HEK293 (cell line): ENCODE data around the gene VHLL.

Experiments
- KLF8 ChIP-seq: fragments of 450-650 bp; formaldehyde crosslinking; IDR thresholded peaks from 2 replicates; pipeline ENCODE4 v1.5.1; 2016; ENCODE audit warnings: missing biosample characterization, missing genetic modification characterization
- KLF9 ChIP-seq: fragments of 450-650 bp; formaldehyde crosslinking; IDR thresholded peaks from 2 replicates; pipeline ENCODE4 v1.5.1; 2016; ENCODE audit warnings: missing biosample characterization, missing genetic modification characterization, low read depth
- REST ChIP-seq: fragments of 450-650 bp; formaldehyde crosslinking; IDR thresholded peaks from 2 replicates; pipeline ENCODE4 v1.5.1; 2016; ENCODE audit warnings: missing biosample characterization, missing genetic modification characterization
- ZNF174 ChIP-seq: fragments of 450-650 bp; formaldehyde crosslinking; IDR thresholded peaks from 2 replicates; pipeline ENCODE4 v1.5.0; 2017; ENCODE audit warnings: missing biosample characterization, mild to moderate bottlenecking, missing genetic modification characterization
- ZNF416 ChIP-seq: fragments of 450-650 bp; formaldehyde crosslinking; IDR thresholded peaks from 2 replicates; pipeline ENCODE4 v1.5.1; 2016; ENCODE audit warnings: missing biosample characterization, missing genetic modification characterization
- ZNF549 ChIP-seq: fragments of 450-650 bp; IDR thresholded peaks from 2 replicates; pipeline ENCODE4 v1.5.1; 2018; ENCODE audit warnings: missing biosample characterization, missing genetic modification characterization, mild to moderate bottlenecking, inconsistent platforms, moderate library complexity
- TF ChIP-seq, protein P1 (sequence below): fragments of 450-650 bp; formaldehyde crosslinking; IDR thresholded peaks from 2 replicates; pipeline ENCODE4 v1.5.1; 2016; ENCODE audit warnings: missing biosample characterization, missing genetic modification characterization
- TF ChIP-seq, protein P2 (sequence below): fragments of 450-650 bp; formaldehyde crosslinking; IDR thresholded peaks from 2 replicates; pipeline ENCODE4 v1.5.1; 2016; ENCODE audit warnings: missing biosample characterization, missing genetic modification characterization

- no peak for TF ChIP-seq ZNF174 (tag by site-specific recombination)
- TF ChIP-seq, protein P1, sequence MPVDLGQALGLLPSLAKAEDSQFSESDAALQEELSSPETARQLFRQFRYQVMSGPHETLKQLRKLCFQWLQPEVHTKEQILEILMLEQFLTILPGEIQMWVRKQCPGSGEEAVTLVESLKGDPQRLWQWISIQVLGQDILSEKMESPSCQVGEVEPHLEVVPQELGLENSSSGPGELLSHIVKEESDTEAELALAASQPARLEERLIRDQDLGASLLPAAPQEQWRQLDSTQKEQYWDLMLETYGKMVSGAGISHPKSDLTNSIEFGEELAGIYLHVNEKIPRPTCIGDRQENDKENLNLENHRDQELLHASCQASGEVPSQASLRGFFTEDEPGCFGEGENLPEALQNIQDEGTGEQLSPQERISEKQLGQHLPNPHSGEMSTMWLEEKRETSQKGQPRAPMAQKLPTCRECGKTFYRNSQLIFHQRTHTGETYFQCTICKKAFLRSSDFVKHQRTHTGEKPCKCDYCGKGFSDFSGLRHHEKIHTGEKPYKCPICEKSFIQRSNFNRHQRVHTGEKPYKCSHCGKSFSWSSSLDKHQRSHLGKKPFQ (tag by site-specific recombination): no peak
- TF ChIP-seq ZNF416 (tag by site-specific recombination): no peak
- TF ChIP-seq REST (tag by site-specific recombination): no peak
- TF ChIP-seq, protein P2, sequence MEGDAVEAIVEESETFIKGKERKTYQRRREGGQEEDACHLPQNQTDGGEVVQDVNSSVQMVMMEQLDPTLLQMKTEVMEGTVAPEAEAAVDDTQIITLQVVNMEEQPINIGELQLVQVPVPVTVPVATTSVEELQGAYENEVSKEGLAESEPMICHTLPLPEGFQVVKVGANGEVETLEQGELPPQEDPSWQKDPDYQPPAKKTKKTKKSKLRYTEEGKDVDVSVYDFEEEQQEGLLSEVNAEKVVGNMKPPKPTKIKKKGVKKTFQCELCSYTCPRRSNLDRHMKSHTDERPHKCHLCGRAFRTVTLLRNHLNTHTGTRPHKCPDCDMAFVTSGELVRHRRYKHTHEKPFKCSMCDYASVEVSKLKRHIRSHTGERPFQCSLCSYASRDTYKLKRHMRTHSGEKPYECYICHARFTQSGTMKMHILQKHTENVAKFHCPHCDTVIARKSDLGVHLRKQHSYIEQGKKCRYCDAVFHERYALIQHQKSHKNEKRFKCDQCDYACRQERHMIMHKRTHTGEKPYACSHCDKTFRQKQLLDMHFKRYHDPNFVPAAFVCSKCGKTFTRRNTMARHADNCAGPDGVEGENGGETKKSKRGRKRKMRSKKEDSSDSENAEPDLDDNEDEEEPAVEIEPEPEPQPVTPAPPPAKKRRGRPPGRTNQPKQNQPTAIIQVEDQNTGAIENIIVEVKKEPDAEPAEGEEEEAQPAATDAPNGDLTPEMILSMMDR: no peak
- no peak for TF ChIP-seq ZNF549 (tag by site-specific recombination)
- TF ChIP-seq KLF8 (tag by site-specific recombination): no peak
- TF ChIP-seq KLF9 (tag by site-specific recombination): no peak
Measured at GRCh38 chr1:156268336-156268735, 30.8 kb downstream of the VHLL start.
